Immature natural killer cell (primary cell): ENCODE results near the gene HOXA4. TPM values are rescaled to one million over a fixed set of nuclear protein-coding genes. Genes with fewer than 3 reads are reported as not detected.

Experiments
- DNase-seq, 3 donors: peaks; one replicate each; pipeline ENCODE4 v3.0.0; 2022; ENCODE audit warnings: mixed read lengths in 1 of 3
- H3K27ac Mint-ChIP-seq, 6 donors: one replicate each; pipeline ENCODE4 v1.8.0; 2020; ENCODE audit warnings: mixed read lengths in 6 of 6, mild to moderate bottlenecking in 5 of 6, inconsistent platforms in 4 of 6, moderate library complexity in 3 of 6
- H3K27me3 Mint-ChIP-seq, 3 donors: one replicate each; pipeline ENCODE4 v1.8.0; 2020 to 2021; ENCODE audit warnings: low read depth in 3 of 3, mild to moderate bottlenecking in 3 of 3, mixed read lengths in 3 of 3, moderate library complexity in 3 of 3, inconsistent platforms in 1 of 3
- H3K36me3 Mint-ChIP-seq, 3 donors: one replicate each; pipeline ENCODE4 v1.8.0; 2020; ENCODE audit warnings: mixed read lengths in 3 of 3, inconsistent platforms in 2 of 3, mild to moderate bottlenecking in 2 of 3
- H3K4me1 Mint-ChIP-seq, 2 donors: one replicate each; pipeline ENCODE4 v1.8.0; 2020; ENCODE audit warnings: inconsistent platforms in 2 of 2, mild to moderate bottlenecking in 2 of 2, mixed read lengths in 2 of 2, moderate library complexity in 1 of 2
- H3K4me3 Mint-ChIP-seq, 5 donors: one replicate each; pipeline ENCODE4 v1.8.0; 2020; ENCODE audit warnings: mild to moderate bottlenecking in 5 of 5, mixed read lengths in 5 of 5, inconsistent platforms in 3 of 5, moderate library complexity in 3 of 5
- H3K9me3 Mint-ChIP-seq, 6 donors: one replicate each; pipeline ENCODE4 v1.8.0; 2020; ENCODE audit warnings: mild to moderate bottlenecking in 6 of 6, mixed read lengths in 6 of 6, inconsistent platforms in 4 of 6, moderate library complexity in 3 of 6
- polyA plus RNA-seq, 3 donors: library from polyadenylated mRNA; unstranded; fragments of 300-500 nt; fragmentation: Illumina TruSeq; gene quantifications; one replicate each; pipeline ENCODE4 v1.2.3, GENCODE V29; 2021

Gene HOXA4
- polyA plus RNA-seq, 3 donors from 2014 or later, result 0.51 to 1.2 TPM; not detected in 1

DNA sequence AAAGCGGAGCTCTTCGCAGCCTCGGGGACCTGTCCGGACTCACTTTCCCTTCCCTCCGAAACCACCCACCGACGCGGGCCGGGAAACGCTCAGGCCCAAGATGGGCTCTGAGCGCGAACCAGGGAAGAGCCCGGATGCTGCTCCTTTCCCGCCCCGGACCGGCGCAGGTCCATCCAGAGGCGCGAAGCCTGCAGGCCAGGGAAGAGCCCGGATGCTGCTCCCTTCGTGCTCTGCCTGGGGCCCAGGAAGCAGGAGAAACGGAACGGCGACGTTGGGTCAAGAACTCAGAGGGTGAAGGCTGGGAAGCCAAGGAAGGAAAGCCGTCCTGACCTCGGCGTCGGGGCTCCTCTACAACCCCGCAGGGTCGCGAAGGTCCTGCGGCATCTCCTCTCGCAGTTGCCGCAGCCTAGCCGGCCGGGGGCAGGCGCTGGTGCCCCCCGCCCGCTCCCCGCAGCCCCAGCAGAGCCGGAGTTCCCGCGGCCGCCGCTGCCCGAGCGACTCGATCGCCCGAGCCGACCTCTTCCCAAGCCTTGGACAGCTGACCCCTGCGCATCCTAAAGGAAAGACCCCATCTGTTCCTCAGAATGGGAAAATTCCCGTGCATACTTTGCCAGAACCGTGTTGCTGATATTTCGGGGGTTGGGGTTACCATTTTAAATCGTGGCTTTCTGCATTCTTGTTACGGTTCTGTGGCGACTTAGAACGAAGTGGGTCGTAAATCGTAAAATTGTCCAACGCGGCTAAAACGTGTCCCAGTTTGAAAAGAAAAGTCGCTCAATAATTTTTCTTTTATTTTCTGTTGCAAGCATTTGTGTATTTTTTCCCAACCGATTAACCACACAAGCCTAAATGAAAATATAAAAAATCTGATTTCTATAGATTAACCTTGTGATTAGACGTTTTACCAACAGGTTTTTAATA, 42.3 kb downstream of the HOXA4 start:
- no peak for DNase-seq
- Mint-ChIP-seq H3K27me3 (peaks cover 12 to 24% (median 19%) of the 10 kb centered on the region in 3 donors), H3K4me1 (peaks cover 8 to 26% of the 10 kb centered on the region in 2 donors), H3K4me3 (peak overlapping the region in 4 of 5 donors; percentile 22 to 67 (median 50)), H3K9me3 (peaks cover 0 to 2% (median 0%) of the 10 kb centered on the region in 6 donors), H3K27ac (no peak overlapping the region), H3K36me3 (no peaks in the 10 kb centered on the region)

DNA sequence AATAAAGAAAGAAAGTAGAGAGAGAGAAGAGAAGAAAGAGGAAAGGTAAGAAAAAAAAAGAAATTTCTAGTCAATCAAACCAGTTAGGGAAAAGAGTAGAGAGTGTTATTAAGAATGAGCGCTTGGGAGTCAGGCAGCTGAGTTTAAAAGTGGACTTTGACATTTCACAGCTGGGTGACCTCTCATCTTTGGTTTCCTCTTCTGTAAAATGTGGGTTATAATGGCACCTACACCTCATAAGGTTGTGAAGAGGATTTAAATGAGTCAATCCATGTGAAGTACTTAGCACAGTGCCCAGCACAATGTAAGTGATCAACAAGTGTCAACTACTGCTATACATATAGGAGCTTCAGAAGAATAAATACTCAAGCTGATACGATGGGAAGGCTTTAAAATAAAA, 46.9 kb downstream of the HOXA4 start:
- no peak for DNase-seq
- H3K9me3 Mint-ChIP-seq, result peaks cover 0 to 2% (median 0%) of the 10 kb centered on the region in 6 donors
- H3K27ac Mint-ChIP-seq, result no peak overlapping the region
- H3K27me3 Mint-ChIP-seq, result peaks cover 6 to 8% (median 6%) of the 10 kb centered on the region in 3 donors
- H3K4me1 Mint-ChIP-seq, result peaks cover 12 to 25% of the 10 kb centered on the region in 2 donors
- H3K36me3 Mint-ChIP-seq, result no peaks in the 10 kb centered on the region
- no peak overlapping the region for H3K4me3 Mint-ChIP-seq

DNA sequence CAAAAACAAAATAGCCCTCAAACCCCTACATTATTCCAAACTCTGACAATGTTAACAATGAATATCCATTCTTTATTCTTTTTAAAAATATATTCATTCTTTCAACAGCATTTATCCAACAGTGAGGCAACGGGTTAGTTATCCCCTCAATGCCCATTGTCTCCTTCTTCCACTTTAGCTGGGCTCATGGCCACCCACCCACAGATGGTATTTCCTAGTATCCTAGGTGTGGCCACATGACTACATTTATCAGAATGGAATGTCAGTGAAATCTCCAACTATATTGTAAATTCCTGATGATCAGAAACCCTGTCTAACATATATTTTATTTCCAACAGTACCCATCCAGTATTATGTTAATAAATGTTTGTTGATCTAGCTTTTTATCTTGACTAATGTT, 48.4 kb downstream of the HOXA4 start:
- peaks cover under 1 to 4% (median 3%) of the 10 kb centered on the region in 3 donors for H3K27me3 Mint-ChIP-seq
- no peak overlapping the region for H3K27ac Mint-ChIP-seq
- no peaks in the 10 kb centered on the region for H3K9me3 Mint-ChIP-seq
- no peak for DNase-seq
- peaks cover 4 to 11% of the 10 kb centered on the region in 2 donors for H3K4me1 Mint-ChIP-seq
- H3K4me3 Mint-ChIP-seq, result no peak overlapping the region
- no peaks in the 10 kb centered on the region for H3K36me3 Mint-ChIP-seq

DNA sequence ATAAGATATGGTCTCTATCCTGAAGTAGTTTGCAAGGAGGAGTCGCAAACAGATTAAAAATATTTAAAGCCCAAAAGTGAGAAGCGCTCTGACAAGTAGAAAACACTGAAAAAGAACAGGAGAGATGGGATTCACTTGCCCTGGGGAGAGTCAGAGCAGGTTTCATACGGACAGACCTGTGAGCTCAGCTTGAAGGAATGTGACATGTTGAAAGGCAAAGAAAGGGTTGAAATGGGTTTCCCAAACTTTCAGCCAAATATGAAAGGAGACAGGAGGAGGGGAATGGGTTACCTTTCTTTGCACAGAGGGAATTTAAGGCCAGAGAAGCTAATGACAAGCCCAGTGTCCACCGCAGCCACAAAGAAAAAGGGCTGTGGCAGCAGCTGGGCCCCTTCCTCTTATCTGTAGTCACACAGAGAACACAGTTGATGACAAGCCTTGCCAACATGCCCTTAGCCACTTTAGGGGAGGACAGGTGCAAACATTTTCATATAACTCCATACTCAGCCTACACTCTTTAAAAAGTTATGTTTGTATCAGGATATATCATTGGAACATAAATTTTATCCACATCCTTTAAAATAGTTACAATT, 49.6 kb downstream of the HOXA4 start:
- Mint-ChIP-seq H3K4me3 (no peak overlapping the region), H3K36me3 (no peaks in the 10 kb centered on the region), H3K27me3 (peaks cover 0 to 3% (median under 1%) of the 10 kb centered on the region in 3 donors), H3K9me3 (no peaks in the 10 kb centered on the region), H3K27ac (no peak overlapping the region), H3K4me1 (peaks cover 4 to 11% of the 10 kb centered on the region in 2 donors)
- DNase-seq, result no peak

DNA sequence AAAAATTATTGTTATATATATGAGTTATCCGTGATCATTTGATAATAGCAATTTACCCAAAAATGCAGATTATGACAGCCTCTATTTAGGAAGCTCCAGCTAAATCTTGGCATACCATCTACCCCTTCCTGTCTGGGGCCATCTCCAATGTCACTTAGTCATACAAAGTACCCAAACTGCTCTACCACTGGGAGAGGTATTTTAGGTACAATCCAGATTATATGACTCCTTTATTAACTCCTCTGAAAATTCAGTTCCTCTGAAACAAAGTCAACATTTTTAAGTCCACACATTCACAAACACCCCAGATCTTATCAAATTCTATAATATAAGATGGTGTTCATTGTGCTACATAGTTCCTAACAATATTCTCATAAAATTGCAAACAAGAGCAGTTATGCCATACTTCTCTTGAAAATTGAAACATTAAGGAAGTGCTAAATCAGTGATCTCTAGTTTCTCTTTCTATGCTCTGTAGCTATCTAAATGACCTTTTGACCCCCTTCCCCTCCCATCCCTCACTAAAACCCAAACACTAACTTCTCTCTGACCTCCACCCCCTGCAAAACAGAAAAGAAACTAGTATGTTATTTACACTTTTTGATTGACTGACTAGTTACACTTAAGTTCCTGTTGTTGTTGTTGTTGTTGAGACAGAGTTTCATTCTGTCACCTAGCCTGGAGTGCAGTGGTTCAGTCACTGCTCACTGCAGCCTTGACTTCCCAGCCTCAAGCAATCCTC, 51.2 kb downstream of the HOXA4 start:
- Mint-ChIP-seq H3K4me3 (no peak overlapping the region), H3K4me1 (peaks cover 4 to 11% of the 10 kb centered on the region in 2 donors), H3K27me3 (peaks cover 0 to 3% (median 0%) of the 10 kb centered on the region in 3 donors), H3K27ac (no peak overlapping the region), H3K36me3 (no peaks in the 10 kb centered on the region), H3K9me3 (no peaks in the 10 kb centered on the region)
- DNase-seq, result no peak

DNA sequence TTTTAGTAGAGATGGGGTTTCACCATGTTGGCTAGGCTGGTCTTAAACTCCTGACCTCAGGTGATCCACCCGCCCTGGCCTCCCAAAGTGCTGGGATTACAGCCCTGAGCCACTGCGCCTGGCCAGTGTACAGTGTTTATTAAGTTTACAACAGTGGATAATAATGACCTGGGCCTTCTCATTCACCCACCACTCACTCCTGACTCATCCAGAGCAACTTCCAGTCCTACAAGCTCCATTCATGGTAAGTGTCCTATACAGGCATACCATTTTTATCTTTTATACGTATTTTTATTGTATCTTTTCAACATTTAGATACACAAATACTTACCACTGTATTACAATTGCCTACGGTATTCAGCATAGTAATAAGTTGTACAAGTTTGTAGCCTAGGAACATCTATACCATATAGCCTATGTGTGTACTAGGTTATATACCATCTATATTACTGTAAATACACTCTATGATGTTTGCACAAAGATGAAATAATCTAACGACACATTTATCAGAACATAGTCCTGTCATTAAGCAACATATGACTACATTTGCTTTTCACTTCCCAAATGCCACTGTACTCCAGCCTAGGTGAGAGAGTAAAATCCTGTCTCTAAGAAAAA, 51.8 kb downstream of the HOXA4 start:
- Mint-ChIP-seq H3K36me3 (no peaks in the 10 kb centered on the region), H3K4me1 (peaks cover 4 to 6% of the 10 kb centered on the region in 2 donors), H3K27ac (no peak overlapping the region), H3K27me3 (peaks cover 0 to 4% (median 3%) of the 10 kb centered on the region in 3 donors), H3K9me3 (no peaks in the 10 kb centered on the region), H3K4me3 (no peak overlapping the region)
- no peak for DNase-seq

Other genes with a start within 250 kb of the HOXA4 start
- gene HOXA1, start 34.8 kb downstream of the HOXA4 start, polyA plus RNA-seq, result under 1 TPM in 1 of 3 donors, not detected in 2; 0.62 TPM
- gene HOXA2, start 28.1 kb downstream of the HOXA4 start, polyA plus RNA-seq, result not detected
- 1 to 10 TPM in 1 of 3 donors, under 1 TPM in 2; 0.42 to 1.1 (median 0.73) TPM for gene HOXA5, start 12.9 kb upstream of the HOXA4 start, polyA plus RNA-seq
- gene HOXA6, start 17.0 kb upstream of the HOXA4 start, polyA plus RNA-seq, result 1 to 10 TPM in 1 of 3 donors, under 1 TPM in 1, not detected in 1; 0.52 to 3.8 TPM
- under 1 TPM in 1 of 3 donors, not detected in 2; 0.13 TPM for gene HOXA3, start 21.8 kb upstream of the HOXA4 start, polyA plus RNA-seq
- gene HOXA7, start 25.9 kb upstream of the HOXA4 start, polyA plus RNA-seq, result 1 to 10 TPM in 2 of 3 donors, not detected in 1; 1.0 to 4.2 TPM
- 1 to 10 TPM; 1.6 to 3.1 (median 1.8) TPM for gene HOXA9, start 34.8 kb upstream of the HOXA4 start, polyA plus RNA-seq
- 10 to 100 TPM in 1 of 3 donors, 1 to 10 TPM in 2; 4.2 to 17.3 (median 6.2) TPM for gene HOXA10, start 43.6 kb upstream of the HOXA4 start, polyA plus RNA-seq
- gene HOXA11, start 54.5 kb upstream of the HOXA4 start, polyA plus RNA-seq, result not detected
- not detected for gene HOXA13, start 69.3 kb upstream of the HOXA4 start, polyA plus RNA-seq
- not detected for gene EVX1, start 112.0 kb upstream of the HOXA4 start, polyA plus RNA-seq